Stomach smooth muscle (tissue), 2 donors: ENCODE measurements around the gene NINJ2.
"Not testable (repeated sequence)": the region's sequence is repeated elsewhere in the genome, so short reads cannot be mapped to it uniquely, and the experiment has no call there.

Experiments
- H3K27ac ChIP-seq: one replicate; pipeline ENCODE4 v1.7.0; 2013; ENCODE audit warnings: mild to moderate bottlenecking, low read length, inconsistent platforms
- H3K27me3 ChIP-seq, 2 donors: one replicate each; pipeline ENCODE4 v1.7.0; 2013; ENCODE audit warnings: low read length in 2 of 2; ENCODE audit not compliant: insufficient read depth in 2 of 2, control insufficient read depth in 1 of 2
- H3K36me3 ChIP-seq, 2 donors: one replicate each; pipeline ENCODE4 v1.7.0; 2013; ENCODE audit warnings: low read length in 2 of 2; ENCODE audit not compliant: control insufficient read depth in 2 of 2, insufficient read depth in 2 of 2
- H3K4me1 ChIP-seq: one replicate; pipeline ENCODE4 v1.7.0; 2013; ENCODE audit warnings: low read length; ENCODE audit not compliant: control insufficient read depth, insufficient read depth
- H3K4me3 ChIP-seq, 2 donors: one replicate each; pipeline ENCODE4 v1.7.0; 2013; ENCODE audit warnings: low read length in 2 of 2
- H3K9ac ChIP-seq, 2 donors: one replicate each; pipeline ENCODE4 v1.7.0; 2013; ENCODE audit warnings: low read length in 2 of 2, mild to moderate bottlenecking in 1 of 2
- H3K9me3 ChIP-seq, 2 donors: one replicate each; pipeline ENCODE4 v1.7.0; 2013; ENCODE audit warnings: low read length in 2 of 2; ENCODE audit not compliant: control insufficient read depth in 2 of 2
- donor health status: healthy.
- donor health status: Pancreatic carcinoma.

NINJ2 gene

GRCh38 chr12:639988-640387 lies 23.3 kb downstream of the NINJ2 start:
- H3K9me3 ChIP-seq, result no peaks in the 10 kb centered on the region
- H3K36me3 ChIP-seq, result no peaks in the 10 kb centered on the region
- H3K4me3 ChIP-seq, result no peak overlapping the region
- no peaks in the 10 kb centered on the region for H3K27me3 ChIP-seq
- H3K27ac ChIP-seq, result no peak overlapping the region
- no peak overlapping the region for H3K9ac ChIP-seq
- peaks cover 6% of the 10 kb centered on the region for H3K4me1 ChIP-seq

GRCh38 chr12:639566-639965 lies 23.7 kb downstream of the NINJ2 start:
- no peaks in the 10 kb centered on the region for H3K9me3 ChIP-seq
- no peaks in the 10 kb centered on the region for H3K36me3 ChIP-seq
- no peak overlapping the region for H3K9ac ChIP-seq
- H3K27me3 ChIP-seq, result no peaks in the 10 kb centered on the region
- no peak overlapping the region for H3K4me3 ChIP-seq
- peaks cover 5% of the 10 kb centered on the region for H3K4me1 ChIP-seq
- no peak overlapping the region for H3K27ac ChIP-seq

GRCh38 chr12:638953-639557 lies 24.2 kb downstream of the NINJ2 start:
- Histone ChIP-seq H3K36me3 (no peaks in the 10 kb centered on the region), H3K27ac (no peak overlapping the region), H3K9me3 (no peaks in the 10 kb centered on the region), H3K9ac (no peak overlapping the region), H3K4me3 (no peak overlapping the region), H3K4me1 (peaks cover 5% of the 10 kb centered on the region), H3K27me3 (no peaks in the 10 kb centered on the region)

- Histone ChIP-seq H3K27me3 (no peaks in the 10 kb centered on the region), H3K36me3 (no peaks in the 10 kb centered on the region), H3K4me1 (peaks cover 13% of the 10 kb centered on the region), H3K4me3 (no peak overlapping the region), H3K27ac (no peak overlapping the region), H3K9me3 (no peaks in the 10 kb centered on the region), H3K9ac (no peak overlapping the region)
These were observed 26.6 kb downstream of the NINJ2 start for GRCh38 chr12:636632-637031.

- H3K4me1 ChIP-seq, result peaks cover 13% of the 10 kb centered on the region
- H3K9me3 ChIP-seq, result no peaks in the 10 kb centered on the region
- no peak overlapping the region for H3K27ac ChIP-seq
- no peak overlapping the region for H3K9ac ChIP-seq
- H3K27me3 ChIP-seq, result no peaks in the 10 kb centered on the region
- no peaks in the 10 kb centered on the region for H3K36me3 ChIP-seq
- no peak overlapping the region for H3K4me3 ChIP-seq
These were observed 29.5 kb downstream of the NINJ2 start for GRCh38 chr12:633731-634130.

- Histone ChIP-seq H3K9me3 (no peaks in the 10 kb centered on the region), H3K27ac (peak overlapping the region; percentile 31), H3K27me3 (no peaks in the 10 kb centered on the region), H3K36me3 (no peaks in the 10 kb centered on the region), H3K4me1 (peaks cover 13% of the 10 kb centered on the region), H3K9ac (peak overlapping the region in 1 of 2 donors; percentile 42), H3K4me3 (peak overlapping the region in 1 of 2 donors; percentile 15)
These were observed 31.0 kb downstream of the NINJ2 start for GRCh38 chr12:632102-632696.

- Histone ChIP-seq H3K36me3 (no peaks in the 10 kb centered on the region), H3K27me3 (no peaks in the 10 kb centered on the region), H3K4me1 (peaks cover 13% of the 10 kb centered on the region), H3K4me3 (peak overlapping the region in 1 of 2 donors; percentile 22), H3K27ac (no peak overlapping the region), H3K9ac (no peak overlapping the region), H3K9me3 (no peaks in the 10 kb centered on the region)
These were observed 32.3 kb downstream of the NINJ2 start for GRCh38 chr12:630656-631632.

- H3K27ac ChIP-seq, H3K27me3 ChIP-seq, H3K9ac ChIP-seq, H3K9me3 ChIP-seq, H3K36me3 ChIP-seq, H3K4me3 ChIP-seq: not testable (repeated sequence)
- peaks cover 13% of the 10 kb centered on the region for H3K4me1 ChIP-seq
These were observed 34.5 kb downstream of the NINJ2 start for GRCh38 chr12:628742-629078.

- Histone ChIP-seq H3K4me3 (no peak overlapping the region), H3K9ac (no peak overlapping the region), H3K9me3 (no peaks in the 10 kb centered on the region), H3K27ac (no peak overlapping the region), H3K27me3 (no peaks in the 10 kb centered on the region), H3K36me3 (no peaks in the 10 kb centered on the region), H3K4me1 (peaks cover 13% of the 10 kb centered on the region)
These were observed 35.1 kb downstream of the NINJ2 start for GRCh38 chr12:627863-628741.

GRCh38 chr12:627285-627684 lies 36.0 kb downstream of the NINJ2 start:
- Histone ChIP-seq H3K4me3 (no peak overlapping the region), H3K9ac (no peak overlapping the region), H3K4me1 (peaks cover 6% of the 10 kb centered on the region), H3K27me3 (no peaks in the 10 kb centered on the region), H3K36me3 (no peaks in the 10 kb centered on the region), H3K9me3 (no peaks in the 10 kb centered on the region), H3K27ac (no peak overlapping the region)
